Subcutaneous abdominal adipose tissue (tissue), 5 donors: Measurements from ENCODE around the gene TUBA1C.
A peak's percentile ranks its signal among the peaks of the same experiment; 100 is the strongest.

Source experiments
- H3K27ac ChIP-seq: one replicate; pipeline ENCODE4 v1.7.0; 2013; ENCODE audit warnings: low read depth, mild to moderate bottlenecking, inconsistent platforms, low read length, moderate library complexity
- H3K27me3 ChIP-seq, 5 donors: one replicate each; pipeline ENCODE4 v1.7.0; 2013; ENCODE audit warnings: low read length in 5 of 5, inconsistent platforms in 1 of 5; ENCODE audit not compliant: control insufficient read depth in 5 of 5, insufficient read depth in 4 of 5
- H3K36me3 ChIP-seq, 5 donors: one replicate each; pipeline ENCODE4 v1.7.0; 2013; ENCODE audit warnings: low read length in 5 of 5; ENCODE audit not compliant: control insufficient read depth in 5 of 5, insufficient read depth in 5 of 5
- H3K4me1 ChIP-seq, 5 donors: one replicate each; pipeline ENCODE4 v1.7.0; 2013; ENCODE audit warnings: low read length in 5 of 5, mild to moderate bottlenecking in 3 of 5, moderate library complexity in 1 of 5; ENCODE audit not compliant: control insufficient read depth in 5 of 5, insufficient read depth in 5 of 5
- H3K4me3 ChIP-seq, 5 donors: one replicate each; pipeline ENCODE4 v1.7.0; 2013; ENCODE audit warnings: low read length in 5 of 5, low read depth in 1 of 5
- H3K9ac ChIP-seq, 5 donors: one replicate each; pipeline ENCODE4 v1.7.0; 2013; ENCODE audit warnings: low read length in 5 of 5, mild to moderate bottlenecking in 4 of 5, moderate library complexity in 3 of 5
- H3K9me3 ChIP-seq, 5 donors: one replicate each; pipeline ENCODE4 v1.7.0; 2013; ENCODE audit warnings: low read length in 5 of 5; ENCODE audit not compliant: control insufficient read depth in 5 of 5
- donor health status: healthy.
- donor health status: healthy.
- donor health status: healthy.
- donor health status: healthy.
- donor health status: healthy.

The TUBA1C gene

GRCh38 chr12:49230805-49231194 lies 34.1 kb upstream of the TUBA1C start:
- no peak overlapping the region for H3K4me3 ChIP-seq
- no peaks in the 10 kb centered on the region for H3K27me3 ChIP-seq
- H3K27ac ChIP-seq: no peak overlapping the region
- peaks cover 0 to 18% (median 13%) of the 10 kb centered on the region in 5 donors for H3K4me1 ChIP-seq
- H3K9ac ChIP-seq: no peak overlapping the region
- H3K36me3 ChIP-seq: no peaks in the 10 kb centered on the region
- no peaks in the 10 kb centered on the region for H3K9me3 ChIP-seq

DNA sequence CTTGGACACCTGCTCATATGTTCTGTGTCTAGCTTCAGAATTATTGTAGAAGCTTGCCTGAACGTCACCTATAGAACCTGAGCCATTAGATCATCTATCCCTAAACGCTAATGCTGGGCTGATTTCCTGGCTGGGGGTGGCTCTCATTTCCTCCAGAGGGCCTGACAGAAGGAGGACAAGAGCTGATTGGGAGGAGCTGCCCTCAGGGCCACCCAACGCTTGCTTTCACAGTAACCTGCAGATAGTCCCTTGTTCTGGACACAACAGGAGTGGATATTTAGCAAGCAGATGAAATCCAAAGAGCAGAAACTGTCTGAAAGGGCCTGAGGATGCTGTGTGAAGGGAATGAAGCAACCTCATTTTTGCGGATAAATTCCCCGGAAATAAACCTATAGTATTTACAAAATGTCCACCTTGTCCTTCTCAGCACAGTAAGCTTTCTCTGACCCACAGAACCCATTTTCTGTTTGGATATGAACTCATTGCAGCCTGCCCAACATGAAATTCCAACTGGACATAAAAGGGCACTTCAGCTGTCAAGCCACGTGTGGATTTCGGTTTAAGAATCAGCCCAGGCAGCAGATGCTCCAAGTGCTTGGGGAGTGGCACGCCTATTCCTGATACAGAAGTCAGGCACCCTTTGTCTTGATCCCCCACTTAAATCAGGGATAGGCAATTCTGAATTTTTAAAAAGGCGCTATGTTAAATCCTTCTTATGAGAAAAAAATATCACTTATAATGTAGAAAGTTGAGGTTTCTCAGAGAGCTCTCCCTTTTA lies 32.8 kb upstream of the TUBA1C start:
- H3K27ac ChIP-seq: no peak overlapping the region
- H3K9me3 ChIP-seq: no peaks in the 10 kb centered on the region
- peaks cover 0 to 18% (median 13%) of the 10 kb centered on the region in 5 donors for H3K4me1 ChIP-seq
- no peaks in the 10 kb centered on the region for H3K36me3 ChIP-seq
- no peak overlapping the region for H3K4me3 ChIP-seq
- H3K9ac ChIP-seq: peak overlapping the region in 1 of 5 donors; percentile 9
- no peaks in the 10 kb centered on the region for H3K27me3 ChIP-seq

- Histone ChIP-seq H3K27me3 (no peaks in the 10 kb centered on the region), H3K9me3 (no peaks in the 10 kb centered on the region), H3K4me1 (peaks cover 0 to 18% (median 13%) of the 10 kb centered on the region in 5 donors), H3K4me3 (peak overlapping the region; percentile 36 to 74 (median 64)), H3K36me3 (no peaks in the 10 kb centered on the region), H3K9ac (peak overlapping the region in 1 of 5 donors; percentile 19), H3K27ac (no peak overlapping the region)
These were observed 31.7 kb upstream of the TUBA1C start for GRCh38 chr12:49232940-49233841.

DNA sequence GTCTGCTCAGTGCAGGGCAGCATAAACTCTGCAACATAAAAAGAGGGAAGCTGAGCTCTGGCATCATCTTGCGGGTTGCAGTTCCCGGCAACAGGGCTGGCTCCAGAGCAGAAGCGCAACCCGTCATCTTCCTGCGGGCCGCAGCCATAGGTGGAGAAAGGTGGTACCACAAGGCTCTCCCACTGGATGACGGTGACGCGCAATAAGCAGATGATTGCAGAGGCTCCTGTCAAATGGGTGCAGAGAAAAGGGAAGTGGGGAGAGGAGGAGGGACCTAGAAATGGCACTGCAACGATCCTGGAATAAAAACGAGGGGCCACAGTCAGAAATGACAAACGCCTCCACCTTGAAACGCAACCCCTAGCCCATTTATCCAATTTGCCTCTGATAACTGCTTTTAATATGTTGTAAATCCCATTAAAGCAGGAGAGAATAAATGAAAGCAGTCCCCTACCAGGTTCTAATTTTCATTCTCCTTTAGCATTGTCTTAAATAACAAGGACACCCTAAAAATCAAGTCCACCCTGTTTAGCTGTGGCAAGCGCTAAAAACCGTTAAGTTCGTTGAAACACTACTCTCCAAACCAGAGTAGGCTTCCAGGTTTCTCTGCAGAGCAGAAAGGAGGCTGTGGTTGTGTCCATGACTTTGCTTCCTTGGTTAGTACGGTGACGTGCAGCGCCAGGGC lies 30.9 kb upstream of the TUBA1C start:
- H3K4me3 ChIP-seq: peak overlapping the region; percentile 43 to 74 (median 64)

DNA sequence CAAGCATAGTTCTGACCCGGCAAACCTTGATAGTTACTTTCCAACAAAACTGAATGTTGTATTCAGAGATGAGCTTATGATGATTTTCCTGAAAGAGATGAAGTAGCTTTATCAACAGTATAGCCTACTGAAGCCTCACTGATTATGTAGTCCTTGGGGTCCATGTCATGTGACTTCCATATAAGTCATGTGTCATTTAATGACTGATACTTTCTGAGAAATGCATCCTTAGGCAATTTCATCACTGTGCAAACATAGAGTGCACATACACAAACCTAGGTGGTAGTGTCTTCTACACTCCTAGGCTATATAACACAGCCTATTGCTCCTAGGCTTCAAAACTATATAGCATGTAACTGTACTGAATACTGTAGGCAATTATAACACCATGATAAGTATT lies 28.5 kb upstream of the TUBA1C start:
- Histone ChIP-seq H3K4me3 (no peak overlapping the region), H3K4me1 (peaks cover 0 to 16% (median 13%) of the 10 kb centered on the region in 5 donors), H3K27ac (no peak overlapping the region), H3K27me3 (no peaks in the 10 kb centered on the region), H3K9ac (no peak overlapping the region), H3K9me3 (no peaks in the 10 kb centered on the region), H3K36me3 (no peaks in the 10 kb centered on the region)

More for the DNA sequence above, 30.9 kb upstream of the TUBA1C start:
- H3K9me3 ChIP-seq: no peaks in the 10 kb centered on the region
- peak overlapping the region; percentile 98 for H3K27ac ChIP-seq
- peaks cover 0 to 18% (median 13%) of the 10 kb centered on the region in 5 donors for H3K4me1 ChIP-seq
- peak overlapping the region in 3 of 5 donors; percentile 10 to 75 (median 30) for H3K9ac ChIP-seq
- H3K27me3 ChIP-seq: no peaks in the 10 kb centered on the region
- H3K36me3 ChIP-seq: no peaks in the 10 kb centered on the region

- no peaks in the 10 kb centered on the region for H3K9me3 ChIP-seq
- H3K4me3 ChIP-seq: no peak overlapping the region
- no peaks in the 10 kb centered on the region for H3K27me3 ChIP-seq
- H3K36me3 ChIP-seq: no peaks in the 10 kb centered on the region
- H3K9ac ChIP-seq: no peak overlapping the region
- no peak overlapping the region for H3K27ac ChIP-seq
- no peaks in the 10 kb centered on the region for H3K4me1 ChIP-seq
These were observed 21.3 kb upstream of the TUBA1C start for GRCh38 chr12:49243631-49244030.

DNA sequence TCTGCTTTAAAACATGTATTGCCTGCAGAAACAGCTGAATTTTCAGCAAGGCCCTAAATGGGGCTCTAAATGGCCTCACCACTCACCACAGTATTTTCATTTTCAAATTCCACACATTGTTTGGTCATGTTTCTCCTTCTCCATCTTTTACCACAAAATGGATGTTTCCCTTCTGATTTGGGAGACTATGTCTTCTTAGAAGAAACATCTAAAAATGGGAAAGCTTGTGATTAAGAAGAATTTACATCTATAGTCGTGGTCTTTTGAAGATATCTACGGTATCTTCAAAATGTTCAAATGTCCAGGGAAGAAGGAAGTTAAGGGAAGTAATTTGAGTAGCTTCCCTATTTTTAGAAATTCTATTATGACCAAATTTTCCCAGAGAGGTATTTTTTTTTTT lies 20.7 kb upstream of the TUBA1C start:
- no peaks in the 10 kb centered on the region for H3K36me3 ChIP-seq
- H3K4me3 ChIP-seq: no peak overlapping the region
- H3K27ac ChIP-seq: no peak overlapping the region
- no peaks in the 10 kb centered on the region for H3K4me1 ChIP-seq
- H3K27me3 ChIP-seq: no peaks in the 10 kb centered on the region
- H3K9me3 ChIP-seq: no peaks in the 10 kb centered on the region
- no peak overlapping the region for H3K9ac ChIP-seq

DNA sequence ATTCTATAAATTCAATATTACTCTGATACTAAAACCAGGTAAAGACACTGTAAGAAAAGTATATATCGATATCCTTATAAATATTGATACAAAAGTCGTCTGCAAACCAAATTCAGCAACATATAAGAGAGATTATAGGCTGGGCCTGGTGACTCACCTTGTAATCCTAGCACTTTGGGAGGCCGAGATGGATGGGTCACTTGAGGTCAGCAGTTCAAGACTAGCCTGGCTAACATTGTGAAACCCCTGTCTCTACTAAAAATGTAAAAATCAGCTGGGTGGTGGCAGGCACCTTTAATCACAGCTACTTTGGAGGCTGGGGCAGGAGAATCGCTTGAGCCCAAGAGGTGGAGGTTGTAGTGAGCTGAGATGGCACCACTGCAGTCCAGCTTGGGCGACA lies 13.5 kb upstream of the TUBA1C start:
- H3K4me3 ChIP-seq: no peak overlapping the region
- no peaks in the 10 kb centered on the region for H3K27me3 ChIP-seq
- H3K9ac ChIP-seq: no peak overlapping the region
- H3K4me1 ChIP-seq: no peaks in the 10 kb centered on the region
- H3K36me3 ChIP-seq: no peaks in the 10 kb centered on the region
- H3K27ac ChIP-seq: no peak overlapping the region
- H3K9me3 ChIP-seq: no peaks in the 10 kb centered on the region

GRCh38 chr12:49253033-49253623 lies 11.8 kb upstream of the TUBA1C start:
- H3K9ac ChIP-seq: no peak overlapping the region
- H3K9me3 ChIP-seq: no peaks in the 10 kb centered on the region
- no peaks in the 10 kb centered on the region for H3K4me1 ChIP-seq
- no peaks in the 10 kb centered on the region for H3K27me3 ChIP-seq
- no peaks in the 10 kb centered on the region for H3K36me3 ChIP-seq
- H3K4me3 ChIP-seq: no peak overlapping the region
- H3K27ac ChIP-seq: no peak overlapping the region
